SK-N-SH (cell line): ENCODE data around the gene MYO10.

Experiments
- NFIC ChIP-seq: IDR thresholded peaks from 2 replicates; pipeline ENCODE4 v1.4.0; 2012; ENCODE audit warnings: borderline replicate concordance
- POLR2AphosphoS5 ChIP-seq: IDR thresholded peaks from 2 replicates; pipeline ENCODE4 v1.6.1; 2012; ENCODE audit warnings: low read depth, low read length
- RAD21 ChIP-seq: IDR thresholded peaks from 2 replicates; pipeline ENCODE4 v1.6.1; 2012; ENCODE audit warnings: mild to moderate bottlenecking, low read length
- SIN3A ChIP-seq: IDR thresholded peaks from 2 replicates; pipeline ENCODE4 v1.6.1; 2012; ENCODE audit warnings: low read depth, mild to moderate bottlenecking, low read length, moderate library complexity, borderline replicate concordance
- TF ChIP-seq, protein P1 (sequence below): IDR thresholded peaks from 2 replicates; pipeline ENCODE4 v1.4.0; 2012; ENCODE audit warnings: low read depth, borderline replicate concordance
- TF ChIP-seq, protein P2 (sequence below): fragments of 200-600 bp; sonication (generic); IDR thresholded peaks from 2 replicates; pipeline ENCODE4 v1.6.1; 2017; ENCODE audit warnings: antibody characterized with exemption, mild to moderate bottlenecking, moderate library complexity
- TF ChIP-seq, protein P3 (sequence below): IDR thresholded peaks from 2 replicates; pipeline ENCODE4 v1.6.1; 2012; ENCODE audit warnings: mild to moderate bottlenecking, low read depth, low read length, moderate library complexity
- TF ChIP-seq, protein P4 (sequence below): IDR thresholded peaks from 2 replicates; pipeline ENCODE4; 2012

DNA sequence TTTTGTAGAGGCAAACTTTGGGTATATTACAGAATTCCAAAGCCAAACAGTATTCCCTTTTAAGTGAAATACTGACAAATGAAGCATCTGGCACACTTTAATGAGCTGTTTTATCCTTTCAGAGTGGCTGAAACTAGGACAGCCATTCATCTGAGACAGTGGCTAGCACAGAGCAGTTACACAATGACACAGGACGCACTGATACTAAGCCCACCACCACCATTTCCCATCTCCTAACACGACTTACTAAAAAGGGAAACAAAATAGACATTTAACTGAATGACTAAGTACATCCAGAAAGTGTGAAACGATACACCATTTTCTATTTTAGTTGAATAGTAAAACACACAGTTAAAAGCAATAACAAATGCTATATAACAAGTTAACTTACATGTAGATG is 198.9 kb downstream of the MYO10 start:
- TF ChIP-seq RAD21 (no peak), POLR2AphosphoS5 (no peak), NFIC (no peak), SIN3A (no peak)
- TF ChIP-seq, protein P1, sequence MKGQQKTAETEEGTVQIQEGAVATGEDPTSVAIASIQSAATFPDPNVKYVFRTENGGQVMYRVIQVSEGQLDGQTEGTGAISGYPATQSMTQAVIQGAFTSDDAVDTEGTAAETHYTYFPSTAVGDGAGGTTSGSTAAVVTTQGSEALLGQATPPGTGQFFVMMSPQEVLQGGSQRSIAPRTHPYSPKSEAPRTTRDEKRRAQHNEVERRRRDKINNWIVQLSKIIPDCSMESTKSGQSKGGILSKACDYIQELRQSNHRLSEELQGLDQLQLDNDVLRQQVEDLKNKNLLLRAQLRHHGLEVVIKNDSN, result no peak
- TF ChIP-seq, protein P2, sequence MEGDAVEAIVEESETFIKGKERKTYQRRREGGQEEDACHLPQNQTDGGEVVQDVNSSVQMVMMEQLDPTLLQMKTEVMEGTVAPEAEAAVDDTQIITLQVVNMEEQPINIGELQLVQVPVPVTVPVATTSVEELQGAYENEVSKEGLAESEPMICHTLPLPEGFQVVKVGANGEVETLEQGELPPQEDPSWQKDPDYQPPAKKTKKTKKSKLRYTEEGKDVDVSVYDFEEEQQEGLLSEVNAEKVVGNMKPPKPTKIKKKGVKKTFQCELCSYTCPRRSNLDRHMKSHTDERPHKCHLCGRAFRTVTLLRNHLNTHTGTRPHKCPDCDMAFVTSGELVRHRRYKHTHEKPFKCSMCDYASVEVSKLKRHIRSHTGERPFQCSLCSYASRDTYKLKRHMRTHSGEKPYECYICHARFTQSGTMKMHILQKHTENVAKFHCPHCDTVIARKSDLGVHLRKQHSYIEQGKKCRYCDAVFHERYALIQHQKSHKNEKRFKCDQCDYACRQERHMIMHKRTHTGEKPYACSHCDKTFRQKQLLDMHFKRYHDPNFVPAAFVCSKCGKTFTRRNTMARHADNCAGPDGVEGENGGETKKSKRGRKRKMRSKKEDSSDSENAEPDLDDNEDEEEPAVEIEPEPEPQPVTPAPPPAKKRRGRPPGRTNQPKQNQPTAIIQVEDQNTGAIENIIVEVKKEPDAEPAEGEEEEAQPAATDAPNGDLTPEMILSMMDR, result no peak
- TF ChIP-seq, protein P3, sequence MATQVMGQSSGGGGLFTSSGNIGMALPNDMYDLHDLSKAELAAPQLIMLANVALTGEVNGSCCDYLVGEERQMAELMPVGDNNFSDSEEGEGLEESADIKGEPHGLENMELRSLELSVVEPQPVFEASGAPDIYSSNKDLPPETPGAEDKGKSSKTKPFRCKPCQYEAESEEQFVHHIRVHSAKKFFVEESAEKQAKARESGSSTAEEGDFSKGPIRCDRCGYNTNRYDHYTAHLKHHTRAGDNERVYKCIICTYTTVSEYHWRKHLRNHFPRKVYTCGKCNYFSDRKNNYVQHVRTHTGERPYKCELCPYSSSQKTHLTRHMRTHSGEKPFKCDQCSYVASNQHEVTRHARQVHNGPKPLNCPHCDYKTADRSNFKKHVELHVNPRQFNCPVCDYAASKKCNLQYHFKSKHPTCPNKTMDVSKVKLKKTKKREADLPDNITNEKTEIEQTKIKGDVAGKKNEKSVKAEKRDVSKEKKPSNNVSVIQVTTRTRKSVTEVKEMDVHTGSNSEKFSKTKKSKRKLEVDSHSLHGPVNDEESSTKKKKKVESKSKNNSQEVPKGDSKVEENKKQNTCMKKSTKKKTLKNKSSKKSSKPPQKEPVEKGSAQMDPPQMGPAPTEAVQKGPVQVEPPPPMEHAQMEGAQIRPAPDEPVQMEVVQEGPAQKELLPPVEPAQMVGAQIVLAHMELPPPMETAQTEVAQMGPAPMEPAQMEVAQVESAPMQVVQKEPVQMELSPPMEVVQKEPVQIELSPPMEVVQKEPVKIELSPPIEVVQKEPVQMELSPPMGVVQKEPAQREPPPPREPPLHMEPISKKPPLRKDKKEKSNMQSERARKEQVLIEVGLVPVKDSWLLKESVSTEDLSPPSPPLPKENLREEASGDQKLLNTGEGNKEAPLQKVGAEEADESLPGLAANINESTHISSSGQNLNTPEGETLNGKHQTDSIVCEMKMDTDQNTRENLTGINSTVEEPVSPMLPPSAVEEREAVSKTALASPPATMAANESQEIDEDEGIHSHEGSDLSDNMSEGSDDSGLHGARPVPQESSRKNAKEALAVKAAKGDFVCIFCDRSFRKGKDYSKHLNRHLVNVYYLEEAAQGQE, result no peak
- TF ChIP-seq, protein P4, sequence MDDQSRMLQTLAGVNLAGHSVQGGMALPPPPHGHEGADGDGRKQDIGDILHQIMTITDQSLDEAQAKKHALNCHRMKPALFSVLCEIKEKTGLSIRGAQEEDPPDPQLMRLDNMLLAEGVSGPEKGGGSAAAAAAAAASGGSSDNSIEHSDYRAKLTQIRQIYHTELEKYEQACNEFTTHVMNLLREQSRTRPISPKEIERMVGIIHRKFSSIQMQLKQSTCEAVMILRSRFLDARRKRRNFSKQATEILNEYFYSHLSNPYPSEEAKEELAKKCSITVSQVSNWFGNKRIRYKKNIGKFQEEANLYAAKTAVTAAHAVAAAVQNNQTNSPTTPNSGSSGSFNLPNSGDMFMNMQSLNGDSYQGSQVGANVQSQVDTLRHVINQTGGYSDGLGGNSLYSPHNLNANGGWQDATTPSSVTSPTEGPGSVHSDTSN, result no peak
